Smooth muscle cell (in vitro differentiated cells): ENCODE results near the gene PTPRT. TPM values are rescaled to one million over a fixed set of nuclear protein-coding genes. Genes with fewer than 3 reads are reported as not detected.

Experiments
- DNase-seq: peaks from one replicate; lab custom pipeline; 2025; ENCODE audit not compliant: unreplicated experiment; lab: John Stamatoyannopoulos, UW
- H2AFZ ChIP-seq: fragments of 200-600 bp; sonication (generic); 2 replicates; pipeline ENCODE4 v1.6.0; 2016; ENCODE audit warnings: antibody characterized with exemption, low read depth, mild to moderate bottlenecking
- H3F3A ChIP-seq: fragments of 200-600 bp; sonication (generic); 2 replicates; pipeline ENCODE4 v1.6.0; 2017; ENCODE audit warnings: antibody characterized with exemption, low read depth
- H3K27ac ChIP-seq: fragments of 200-600 bp; sonication (generic); 2 replicates; pipeline ENCODE4 v1.5.1; 2016; ENCODE audit warnings: low read depth, mild to moderate bottlenecking
- H3K27me3 ChIP-seq: fragments of 200-600 bp; sonication (generic); 2 replicates; pipeline ENCODE4 v1.6.1; 2016; ENCODE audit warnings: low read depth, mild to moderate bottlenecking
- H3K36me3 ChIP-seq: fragments of 200-600 bp; sonication (generic); 2 replicates; pipeline ENCODE4 v1.5.1; 2016; ENCODE audit warnings: low read depth
- H3K4me1 ChIP-seq: fragments of 200-600 bp; sonication (generic); 2 replicates; pipeline ENCODE4 v1.5.1; 2016; ENCODE audit warnings: low read depth
- H3K4me2 ChIP-seq: fragments of 200-600 bp; sonication (generic); 2 replicates; pipeline ENCODE4 v1.6.0; 2016; ENCODE audit warnings: mild to moderate bottlenecking
- H3K4me3 ChIP-seq: fragments of 200-600 bp; sonication (generic); 2 replicates; pipeline ENCODE4 v1.5.1; 2016; ENCODE audit warnings: mild to moderate bottlenecking
- H3K79me2 ChIP-seq: fragments of 200-600 bp; sonication (generic); 2 replicates; pipeline ENCODE4 v1.6.0; 2016; ENCODE audit warnings: low read depth, mild to moderate bottlenecking
- H3K9ac ChIP-seq: fragments of 200-600 bp; sonication (generic); 2 replicates; pipeline ENCODE4 v1.6.0; 2016; ENCODE audit warnings: low read depth
- H3K9me3 ChIP-seq: fragments of 200-600 bp; sonication (generic); replicated peaks from 2 replicates; pipeline ENCODE4 v1.5.1; 2016; ENCODE audit warnings: low read depth
- H4K20me1 ChIP-seq: fragments of 200-600 bp; sonication (generic); 2 replicates; pipeline ENCODE4 v1.6.0; 2016; ENCODE audit warnings: low read depth
- WGBS: methylation state at CpG from one replicate; pipeline ENCODE4 v1.1.7; 2016; ENCODE audit warnings: low lambda C conversion rate; 5-methylcytosine and 5-hydroxymethylcytosine counted together
- polyA plus RNA-seq: library from polyadenylated mRNA; unstranded; fragments of >200 nt; fragmentation: Nextera tagmentation; extraction: Ambion mirVana; gene quantifications from 2 replicates; pipeline ENCODE4 v1.2.1, GENCODE V29; 2016
- total RNA-seq: library from RNA; depleted of rRNA; stranded (reverse); fragments of >200 nt; gene quantifications from 2 replicates; pipeline ENCODE4 v1.2.3, GENCODE V29; 2014
- TF ChIP-seq, protein P1 (sequence below): fragments of 200-600 bp; sonication (generic); IDR thresholded peaks from 2 replicates; pipeline ENCODE4 v1.5.1; 2017; ENCODE audit warnings: borderline replicate concordance, mild to moderate bottlenecking, antibody characterized with exemption; ENCODE audit not compliant: insufficient read depth, poor library complexity, severe bottlenecking

PTPRT gene
- total and polyA plus RNA-seq, 2 experiments from 2014 or later = 0.99 to 2.1 TPM

DNA sequence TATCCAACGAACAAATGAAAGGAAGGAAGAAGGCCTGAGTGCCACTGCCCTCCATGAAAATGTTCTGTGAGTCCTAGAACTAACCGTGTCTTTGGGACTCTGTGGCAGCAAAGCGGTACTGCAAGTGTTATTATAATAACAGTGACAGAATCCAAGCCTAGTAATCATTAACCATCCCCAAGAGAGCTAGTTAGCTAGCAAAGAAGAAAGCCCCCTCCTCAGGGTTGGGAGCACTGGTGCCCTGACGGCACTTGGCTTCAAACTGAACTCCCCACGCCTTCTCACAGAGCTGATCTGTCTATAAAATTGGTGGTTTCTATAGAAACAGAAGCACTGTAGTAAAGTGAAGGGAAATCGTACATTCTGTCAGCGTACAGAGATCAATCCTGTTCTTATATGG is 239.8 kb downstream of the PTPRT start:
- Histone ChIP-seq H3K4me3 (no peak overlapping the region), H3K9me3 (no peaks in the 10 kb centered on the region), H3K27me3 (no peaks in the 10 kb centered on the region), H3K79me2 (no peaks in the 10 kb centered on the region), H3K27ac (no peak overlapping the region), H3K36me3 (no peaks in the 10 kb centered on the region), H3K9ac (no peak overlapping the region), H3K4me1 (no peaks in the 10 kb centered on the region), H2AFZ (no peak overlapping the region), H3K4me2 (no peak overlapping the region), H3F3A (no peaks in the 10 kb centered on the region), H4K20me1 (no peaks in the 10 kb centered on the region)
- TF ChIP-seq, protein P1, sequence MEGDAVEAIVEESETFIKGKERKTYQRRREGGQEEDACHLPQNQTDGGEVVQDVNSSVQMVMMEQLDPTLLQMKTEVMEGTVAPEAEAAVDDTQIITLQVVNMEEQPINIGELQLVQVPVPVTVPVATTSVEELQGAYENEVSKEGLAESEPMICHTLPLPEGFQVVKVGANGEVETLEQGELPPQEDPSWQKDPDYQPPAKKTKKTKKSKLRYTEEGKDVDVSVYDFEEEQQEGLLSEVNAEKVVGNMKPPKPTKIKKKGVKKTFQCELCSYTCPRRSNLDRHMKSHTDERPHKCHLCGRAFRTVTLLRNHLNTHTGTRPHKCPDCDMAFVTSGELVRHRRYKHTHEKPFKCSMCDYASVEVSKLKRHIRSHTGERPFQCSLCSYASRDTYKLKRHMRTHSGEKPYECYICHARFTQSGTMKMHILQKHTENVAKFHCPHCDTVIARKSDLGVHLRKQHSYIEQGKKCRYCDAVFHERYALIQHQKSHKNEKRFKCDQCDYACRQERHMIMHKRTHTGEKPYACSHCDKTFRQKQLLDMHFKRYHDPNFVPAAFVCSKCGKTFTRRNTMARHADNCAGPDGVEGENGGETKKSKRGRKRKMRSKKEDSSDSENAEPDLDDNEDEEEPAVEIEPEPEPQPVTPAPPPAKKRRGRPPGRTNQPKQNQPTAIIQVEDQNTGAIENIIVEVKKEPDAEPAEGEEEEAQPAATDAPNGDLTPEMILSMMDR = no peak
- no peak for DNase-seq
- 86% methylated on average over 7 of the region's 7 CpGs for WGBS

GRCh38 chr20:42945234-42945994 is 244.3 kb downstream of the PTPRT start:
- H3K9ac ChIP-seq = no peak overlapping the region
- no peaks in the 10 kb centered on the region for H3F3A ChIP-seq
- H3K79me2 ChIP-seq = no peaks in the 10 kb centered on the region
- no peaks in the 10 kb centered on the region for H3K36me3 ChIP-seq
- H3K27ac ChIP-seq = no peak overlapping the region
- H2AFZ ChIP-seq = no peak overlapping the region
- no peaks in the 10 kb centered on the region for H3K27me3 ChIP-seq
- TF ChIP-seq, protein P1 = no peak
- no peaks in the 10 kb centered on the region for H3K9me3 ChIP-seq
- WGBS = 42% methylated on average over 10 of the region's 10 CpGs
- no peaks in the 10 kb centered on the region for H3K4me1 ChIP-seq
- H3K4me3 ChIP-seq = no peak overlapping the region
- no peak for DNase-seq
- peak overlapping the region; percentile 75 for H3K4me2 ChIP-seq
- H4K20me1 ChIP-seq = no peaks in the 10 kb centered on the region

DNA sequence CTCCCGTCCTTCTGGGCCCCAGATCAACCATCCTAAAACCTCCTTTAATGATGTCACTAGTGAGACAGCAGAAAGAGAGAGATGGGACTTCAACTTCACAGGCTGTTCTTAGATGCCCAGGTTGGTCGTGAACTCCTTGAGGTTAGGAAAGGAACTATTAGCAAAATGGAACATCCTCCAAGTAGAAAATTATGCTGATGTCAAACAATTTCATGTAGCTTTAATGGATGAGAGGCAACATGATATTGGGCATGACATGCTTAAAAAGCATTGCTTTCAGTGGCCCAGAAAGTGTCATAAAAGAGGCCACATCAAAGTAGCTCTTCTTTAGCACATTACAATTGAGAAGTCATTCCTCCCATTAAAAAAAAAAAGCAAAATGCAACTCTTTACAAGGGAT is 248.1 kb downstream of the PTPRT start:
- no peak for DNase-seq
- Histone ChIP-seq H3K9me3 (no peaks in the 10 kb centered on the region), H3K36me3 (no peaks in the 10 kb centered on the region), H3K27me3 (no peaks in the 10 kb centered on the region), H3K9ac (no peak overlapping the region), H2AFZ (no peak overlapping the region), H3K4me3 (no peak overlapping the region), H3K4me2 (no peak overlapping the region), H3K79me2 (no peaks in the 10 kb centered on the region), H4K20me1 (no peaks in the 10 kb centered on the region), H3K27ac (no peak overlapping the region), H3K4me1 (no peaks in the 10 kb centered on the region), H3F3A (no peaks in the 10 kb centered on the region)
- 90% methylated on average over 2 of the region's 2 CpGs for WGBS
- TF ChIP-seq, protein P1 = no peak
